ENCODE measurements around the gene PRMT2.

GRCh38 chr21:46666941-46667740, 31.7 kb downstream of the PRMT2 start:
- no peak for TF ChIP-seq CTCF (IDR thresholded peaks at IDR 0.05)
- no peak for TF ChIP-seq EP300 (IDR thresholded peaks at IDR 0.05)
